Stimulated activated CD4-positive, alpha-beta T cell treated with anti-CD3 and anti-CD28 coated beads, Interleukin-15, amount 100 ng/mL, for 24 hours (primary cell): ENCODE measurements around the gene C5AR1.

Experiments used
- DNase-seq: peaks from one replicate; pipeline ENCODE4 v3.0.0-alpha.2; 2020

The C5AR1 gene

DNA sequence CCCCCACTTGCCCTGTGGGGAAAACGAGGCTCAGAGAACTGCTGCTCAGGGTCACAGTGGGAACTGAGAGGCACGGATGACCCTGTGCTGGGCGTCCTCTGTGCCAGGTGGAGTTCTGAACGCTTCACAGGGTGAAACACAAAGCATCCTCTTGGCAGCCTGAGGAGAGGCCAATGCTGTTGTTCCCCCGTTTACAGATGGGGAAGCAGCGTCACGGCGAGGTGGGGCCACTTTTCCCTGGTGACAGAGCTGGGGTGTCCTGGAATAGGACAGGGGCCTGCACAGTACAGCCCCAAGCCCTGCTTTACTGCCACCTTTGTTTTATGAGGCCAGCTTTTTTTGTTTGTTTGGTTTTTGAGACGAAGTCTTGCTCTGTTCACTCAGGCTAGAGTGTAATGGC is 61.6 kb downstream of the C5AR1 start:
- DNase-seq = no peak
